Measurements from ENCODE around the gene IMP3. TPM values are rescaled to one million over a fixed set of nuclear protein-coding genes. Genes with fewer than 3 reads are reported as not detected.
A peak's percentile ranks its signal among the peaks of the same experiment; 100 is the strongest.

IMP3 gene
- total RNA-seq, 2 donors from 2014 or later: 43.1 to 66.6 TPM

GRCh38 chr15:75672646-75673425 lies 32.8 kb upstream of the IMP3 start:
- ATAC-seq (peak; percentile 38), DNase-seq (peak in 3 of 4 donors; percentile 41 to 67 (median 64))
- Histone ChIP-seq H3K27ac (peak overlapping the region; percentile 35 to 64 (median 58)), H3K9me3 (no peaks in the 10 kb centered on the region), H3K36me3 (replicated peaks in 1 of 2; ENCODE audit: insufficient read depth in 1 of 2, low read depth in 2 of 2) (no peaks in the 10 kb centered on the region), H3K4me3 (no peak overlapping the region), H3K4me1 (peaks cover 35% of the 10 kb centered on the region), H3K27me3 (no peaks in the 10 kb centered on the region)
- intact Hi-C loops (cut with DNase I): no loop called here
- 38% methylated on average over 5 to 14 of the region's 14 CpGs for WGBS, 2 donors
- TF ChIP-seq CTCF (IDR thresholded peaks at IDR 0.05) (no peak), POLR2A (IDR thresholded peaks at IDR 0.05) (no peak)

GRCh38 chr15:75671730-75672602 lies 31.9 kb upstream of the IMP3 start:
- WGBS, 2 donors: 72 to 73% methylated on average over 6 to 11 of the region's 11 CpGs
- ATAC-seq (no peak), DNase-seq (no peak)
- Histone ChIP-seq H3K27me3 (no peaks in the 10 kb centered on the region), H3K9me3 (no peaks in the 10 kb centered on the region), H3K4me3 (no peak overlapping the region), H3K36me3 (replicated peaks in 1 of 2; ENCODE audit: insufficient read depth in 1 of 2, low read depth in 2 of 2) (no peaks in the 10 kb centered on the region), H3K27ac (peak overlapping the region in 2 of 4 donors; percentile 62 to 64), H3K4me1 (peaks cover 41% of the 10 kb centered on the region)
- intact Hi-C loops (cut with DNase I): no loop called here
- TF ChIP-seq CTCF (IDR thresholded peaks at IDR 0.05) (no peak), POLR2A (IDR thresholded peaks at IDR 0.05) (no peak)

GRCh38 chr15:75669879-75670212 lies 29.8 kb upstream of the IMP3 start:
- no peaks in the 10 kb centered on the region for H3K27me3 ChIP-seq
- H3K9me3 ChIP-seq: no peaks in the 10 kb centered on the region
- intact Hi-C loops (cut with DNase I): no loop called here
- peaks cover 53% of the 10 kb centered on the region for H3K4me1 ChIP-seq
- TF ChIP-seq POLR2A (IDR thresholded peaks at IDR 0.05): no peak
- no peak for DNase-seq
- H3K27ac ChIP-seq: no peak overlapping the region
- WGBS, 2 donors: 76 to 83% methylated on average over 4 to 6 of the region's 6 CpGs
- H3K4me3 ChIP-seq: no peak overlapping the region
- no peaks in the 10 kb centered on the region for H3K36me3 ChIP-seq (replicated peaks in 1 of 2; ENCODE audit: insufficient read depth in 1 of 2, low read depth in 2 of 2)
- no peak for ATAC-seq

GRCh38 chr15:75669191-75669878 lies 29.3 kb upstream of the IMP3 start:
- Histone ChIP-seq H3K27me3 (no peaks in the 10 kb centered on the region), H3K9me3 (no peaks in the 10 kb centered on the region), H3K4me3 (no peak overlapping the region), H3K27ac (peak overlapping the region in 2 of 4 donors; percentile 31 to 49), H3K36me3 (replicated peaks in 1 of 2; ENCODE audit: insufficient read depth in 1 of 2, low read depth in 2 of 2) (no peaks in the 10 kb centered on the region), H3K4me1 (peaks cover 58% of the 10 kb centered on the region)
- intact Hi-C loops (cut with DNase I): no loop called here
- DNase-seq (peak; percentile 33 to 86 (median 58)), ATAC-seq (no peak)
- 68 to 75% methylated on average over 12 to 14 of the region's 14 CpGs for WGBS, 2 donors
- no peak for TF ChIP-seq POLR2A (IDR thresholded peaks at IDR 0.05)
- TF ChIP-seq CTCF (IDR thresholded peaks at IDR 0.05): no peak
